ENCODE results near the gene HBP1. TPM values are rescaled to one million over a fixed set of nuclear protein-coding genes. Genes with fewer than 3 reads are reported as not detected.

HBP1 gene
- total RNA-seq, 1 donor = 90.9 TPM

DNA sequence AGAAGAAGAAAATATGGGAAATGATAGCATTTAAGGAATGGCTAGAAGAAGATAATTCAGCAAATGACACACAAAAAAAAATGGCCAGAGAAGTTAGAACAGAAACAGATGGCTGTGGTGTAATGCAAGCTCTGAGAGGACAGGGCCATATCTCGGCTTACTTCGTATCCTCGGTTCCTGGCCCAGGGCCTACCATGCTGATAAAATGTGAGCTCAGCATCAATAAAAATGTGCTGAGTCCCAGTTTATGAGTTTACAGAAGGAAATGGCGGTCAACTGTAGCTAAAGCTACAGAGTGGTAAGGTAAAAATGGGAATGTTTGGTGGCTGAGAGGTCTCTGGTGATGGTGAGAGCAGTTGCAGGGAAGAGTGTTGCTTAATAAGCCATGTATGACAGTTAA, 40.8 kb downstream of the HBP1 start:
- TF ChIP-seq, protein P1, sequence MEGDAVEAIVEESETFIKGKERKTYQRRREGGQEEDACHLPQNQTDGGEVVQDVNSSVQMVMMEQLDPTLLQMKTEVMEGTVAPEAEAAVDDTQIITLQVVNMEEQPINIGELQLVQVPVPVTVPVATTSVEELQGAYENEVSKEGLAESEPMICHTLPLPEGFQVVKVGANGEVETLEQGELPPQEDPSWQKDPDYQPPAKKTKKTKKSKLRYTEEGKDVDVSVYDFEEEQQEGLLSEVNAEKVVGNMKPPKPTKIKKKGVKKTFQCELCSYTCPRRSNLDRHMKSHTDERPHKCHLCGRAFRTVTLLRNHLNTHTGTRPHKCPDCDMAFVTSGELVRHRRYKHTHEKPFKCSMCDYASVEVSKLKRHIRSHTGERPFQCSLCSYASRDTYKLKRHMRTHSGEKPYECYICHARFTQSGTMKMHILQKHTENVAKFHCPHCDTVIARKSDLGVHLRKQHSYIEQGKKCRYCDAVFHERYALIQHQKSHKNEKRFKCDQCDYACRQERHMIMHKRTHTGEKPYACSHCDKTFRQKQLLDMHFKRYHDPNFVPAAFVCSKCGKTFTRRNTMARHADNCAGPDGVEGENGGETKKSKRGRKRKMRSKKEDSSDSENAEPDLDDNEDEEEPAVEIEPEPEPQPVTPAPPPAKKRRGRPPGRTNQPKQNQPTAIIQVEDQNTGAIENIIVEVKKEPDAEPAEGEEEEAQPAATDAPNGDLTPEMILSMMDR (IDR thresholded peaks at IDR 0.05; ENCODE audit: insufficient read depth, low read length) = no peak
- no peak for DNase-seq (ENCODE audit: low read depth)

DNA sequence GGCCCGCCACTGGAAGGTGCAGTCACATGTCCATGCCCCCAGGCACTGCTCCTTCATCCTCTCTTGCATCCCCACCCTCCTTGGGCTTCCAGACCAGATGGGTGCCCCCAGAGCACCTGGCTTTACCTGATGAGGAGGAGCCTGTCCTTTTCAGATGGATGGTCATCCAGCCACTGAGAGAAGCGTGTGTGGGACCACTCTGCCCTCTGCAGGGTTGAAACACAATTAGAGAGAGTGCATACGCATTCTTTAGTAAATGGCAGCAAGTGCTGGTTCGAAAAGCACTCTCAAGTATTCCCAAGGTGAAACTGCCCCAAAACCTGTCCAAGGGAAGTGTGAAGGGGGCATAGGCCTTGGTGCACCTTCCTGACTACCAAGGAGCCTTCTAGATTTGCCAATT, 41.6 kb downstream of the HBP1 start:
- no peak overlapping the region for H3K4me3 ChIP-seq (ENCODE audit: low read depth, low read length)
- no peak for DNase-seq (ENCODE audit: low read depth)
- TF ChIP-seq, protein P1 (IDR thresholded peaks at IDR 0.05; ENCODE audit: insufficient read depth, low read length) = no peak

More for the DNA sequence above, 40.8 kb downstream of the HBP1 start:
- no peak overlapping the region for H3K4me3 ChIP-seq (ENCODE audit: low read depth, low read length)

DNA sequence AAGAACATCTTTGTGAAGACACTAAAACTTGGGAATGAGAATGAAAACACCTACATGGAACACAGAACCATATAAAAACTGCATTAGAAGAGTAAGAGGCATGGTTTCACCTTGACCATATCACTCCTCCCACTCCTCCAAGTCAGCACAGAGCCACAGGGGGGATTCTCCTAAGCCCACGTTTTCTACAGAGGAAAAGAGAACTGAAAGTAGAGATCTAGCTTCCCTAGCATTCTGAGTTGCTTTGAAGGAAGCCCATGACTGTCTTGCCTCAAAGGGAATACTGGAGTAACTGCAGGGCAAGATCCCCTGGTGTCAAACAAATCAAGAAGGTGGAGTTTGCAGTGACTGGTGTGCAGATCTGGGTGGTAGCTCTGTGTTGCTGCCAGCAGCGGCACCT, 43.9 kb downstream of the HBP1 start:
- DNase-seq (ENCODE audit: low read depth) = no peak
- H3K4me3 ChIP-seq (ENCODE audit: low read depth, low read length) = no peak overlapping the region
- TF ChIP-seq, protein P1 (IDR thresholded peaks at IDR 0.05; ENCODE audit: insufficient read depth, low read length) = no peak

DNA sequence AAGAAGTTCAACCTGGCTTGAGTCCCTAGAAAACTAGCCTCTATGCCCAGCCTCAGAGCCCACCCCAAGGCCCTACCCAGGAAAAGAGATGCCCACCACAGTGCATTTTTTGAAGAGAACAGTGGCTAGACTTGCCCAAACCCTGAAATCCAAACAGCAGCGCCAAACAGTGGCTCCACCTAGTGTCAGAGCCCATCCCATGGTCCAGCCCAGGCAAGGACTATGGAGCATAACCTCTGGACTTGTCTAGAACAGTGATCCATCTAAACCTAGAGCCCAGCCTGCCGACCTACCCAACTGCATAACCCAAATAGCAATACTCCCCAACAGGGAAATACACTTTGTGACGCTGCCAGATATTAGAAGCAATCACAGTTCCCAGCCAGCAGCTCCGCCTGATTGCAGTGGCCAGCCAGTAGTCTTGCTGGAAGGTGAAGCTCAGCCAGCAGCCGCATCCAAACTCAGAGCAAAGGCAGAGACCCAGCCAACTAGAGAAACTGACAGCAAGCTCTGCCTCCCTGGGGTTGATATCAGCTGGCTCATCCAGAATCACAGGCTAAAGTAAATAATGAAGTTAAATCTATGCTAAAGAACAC, 44.5 kb downstream of the HBP1 start:
- no peak overlapping the region for H3K4me3 ChIP-seq (ENCODE audit: low read depth, low read length)
- TF ChIP-seq, protein P1 (IDR thresholded peaks at IDR 0.05; ENCODE audit: insufficient read depth, low read length) = peak; percentile 4
- peak; percentile 36 for DNase-seq (ENCODE audit: low read depth)

DNA sequence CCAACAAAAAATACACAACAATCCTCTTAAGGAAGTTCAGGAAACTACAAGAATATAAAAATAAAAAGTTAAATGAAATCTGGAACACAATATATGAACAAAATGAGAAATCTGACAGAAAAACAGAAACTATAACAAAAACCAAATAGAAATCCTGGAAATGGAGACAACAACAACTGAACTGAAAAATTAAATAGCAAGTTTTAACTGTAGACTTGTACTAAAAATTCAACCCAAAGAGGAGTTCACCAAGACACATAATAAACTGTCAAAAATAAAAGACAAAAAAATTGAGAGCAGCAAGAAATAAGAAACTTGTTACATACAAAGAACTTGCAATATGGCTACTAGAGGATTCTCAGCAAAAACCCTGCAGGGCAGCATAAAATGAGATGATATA, 45.1 kb downstream of the HBP1 start:
- DNase-seq (ENCODE audit: low read depth) = no peak
- TF ChIP-seq, protein P1 (IDR thresholded peaks at IDR 0.05; ENCODE audit: insufficient read depth, low read length) = no peak
- no peak overlapping the region for H3K4me3 ChIP-seq (ENCODE audit: low read depth, low read length)

DNA sequence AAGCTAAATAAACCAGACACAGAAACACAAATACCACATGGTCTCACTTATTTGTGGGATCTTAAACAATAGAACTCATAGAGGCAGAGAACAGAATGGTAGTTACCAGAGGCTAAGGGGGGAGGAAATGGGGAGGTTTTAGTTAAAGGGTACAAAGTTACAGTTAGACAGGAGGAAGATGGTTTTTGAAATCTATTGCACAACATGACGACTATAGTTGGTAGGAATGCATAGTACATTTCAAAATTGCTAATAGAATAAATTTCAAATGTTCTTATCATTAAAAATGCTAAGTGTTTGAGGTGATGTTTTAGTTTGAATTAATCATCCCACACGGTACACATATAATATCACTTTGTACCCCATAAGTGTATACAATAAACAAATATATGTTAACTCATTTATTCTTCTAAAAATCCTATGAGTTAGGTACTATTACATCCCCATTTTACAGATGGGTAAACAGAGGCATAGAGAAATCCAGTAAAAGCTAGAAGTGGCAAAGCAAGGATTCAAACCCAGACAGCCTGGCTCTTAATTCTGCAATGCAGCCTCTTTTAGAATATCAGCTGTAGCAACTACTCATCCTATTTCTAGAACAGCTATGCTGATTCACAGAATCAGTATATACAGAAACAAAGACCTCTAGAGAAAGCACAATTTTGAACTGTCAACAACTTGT, 50.9 kb downstream of the HBP1 start:
- TF ChIP-seq, protein P1 (IDR thresholded peaks at IDR 0.05; ENCODE audit: insufficient read depth, low read length) = no peak
- DNase-seq (ENCODE audit: low read depth) = no peak
- no peak overlapping the region for H3K4me3 ChIP-seq (ENCODE audit: low read depth, low read length)

Data from fibroblast of the aortic adventitia (primary cell).